HG02938 (cell line): ENCODE results near the gene MYL1.

Source experiments
- ATAC-seq: cut with Tn5 transposase; IDR thresholded peaks from one replicate; pipeline ENCODE4 v1.9.1; 2021; ENCODE audit warnings: mild to moderate bottlenecking, moderate library complexity; ENCODE audit not compliant: unreplicated experiment

MYL1 gene

GRCh38 chr2:210315015-210315788, at the start of gene MYL1:
Gene MYL1, minus strand, starts transcription at chr2:210315174. Its CDS starts 132 bp downstream, at chr2:210315042.
- ATAC-seq, result no peak

DNA sequence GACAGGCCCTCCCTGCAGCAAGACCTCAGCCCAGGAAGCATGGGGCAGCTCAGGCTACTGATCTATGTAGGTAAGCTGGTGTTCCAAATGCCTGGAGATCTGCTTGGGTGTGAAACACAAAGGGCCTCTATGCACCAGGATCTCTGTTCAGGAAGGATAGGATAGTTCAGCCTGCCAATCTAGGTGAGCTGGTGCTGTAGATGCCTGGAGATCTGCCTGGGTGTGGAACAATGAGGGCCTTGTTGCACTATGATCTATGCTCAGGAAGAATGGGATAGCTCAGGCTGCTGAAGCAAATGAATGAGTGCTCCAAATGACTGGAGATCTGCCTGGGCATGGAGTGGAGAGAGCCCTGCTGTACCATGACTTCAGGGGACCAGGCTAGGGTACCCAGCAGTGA, 48.9 kb upstream of the MYL1 start:
- no peak for ATAC-seq

DNA sequence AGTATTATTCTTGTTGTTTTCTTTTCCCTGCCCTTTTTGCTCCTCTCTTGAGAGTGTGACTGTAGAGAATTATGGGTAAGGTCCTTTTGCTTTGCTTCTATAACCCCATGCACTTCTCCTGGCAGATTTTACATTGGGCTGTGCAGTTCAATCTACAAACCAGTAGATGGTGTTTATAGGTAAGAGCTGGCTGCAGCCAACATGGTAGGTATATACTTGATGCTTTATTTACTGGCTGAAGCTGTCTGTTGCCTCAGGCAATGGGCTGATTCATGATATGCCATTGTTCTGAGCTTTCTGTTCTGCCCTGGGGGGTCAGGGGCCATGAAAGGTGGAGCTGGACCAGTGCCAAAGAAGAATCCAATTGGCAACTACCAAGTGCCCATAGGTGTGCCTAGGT, 48.3 kb upstream of the MYL1 start:
- peak; percentile 63 for ATAC-seq

GRCh38 chr2:210360412-210360811, 45.4 kb upstream of the MYL1 start:
- ATAC-seq, result no peak

- no peak for ATAC-seq
These were observed 42.0 kb upstream of the MYL1 start for GRCh38 chr2:210356944-210357343.

- ATAC-seq, result no peak
These were observed 22.2 kb upstream of the MYL1 start for GRCh38 chr2:210337159-210337558.

DNA sequence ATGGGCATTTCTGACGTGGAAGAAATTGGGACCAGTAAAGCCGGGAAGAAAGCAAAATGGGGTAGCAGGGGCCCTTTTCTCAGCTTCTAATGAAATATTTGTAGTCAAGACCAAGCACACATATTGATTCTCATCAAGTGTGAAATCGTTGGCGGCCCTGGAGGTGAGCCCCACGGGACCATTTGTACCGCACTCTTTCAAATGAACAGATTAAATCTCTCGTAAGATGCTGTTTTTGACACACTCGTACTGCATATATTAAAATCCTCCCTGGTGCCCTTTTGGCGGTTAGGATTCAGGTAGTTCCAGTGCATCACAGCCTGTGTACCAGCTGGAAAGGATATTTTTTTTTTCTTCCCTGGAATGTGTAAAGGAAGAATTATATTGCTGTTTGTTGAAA, 9.9 kb upstream of the MYL1 start:
- no peak for ATAC-seq

GRCh38 chr2:210324458-210324857, 9.5 kb upstream of the MYL1 start:
- no peak for ATAC-seq

- ATAC-seq, result no peak
These were observed 8.0 kb upstream of the MYL1 start for GRCh38 chr2:210323003-210323402.

GRCh38 chr2:210318891-210319290, 3.9 kb upstream of the MYL1 start:
- ATAC-seq, result no peak

GRCh38 chr2:210318486-210318885, 3.5 kb upstream of the MYL1 start:
- ATAC-seq, result no peak

- no peak for ATAC-seq
These were observed 4.4 kb downstream of the MYL1 start for GRCh38 chr2:210310550-210310949.

GRCh38 chr2:210309548-210310233, 5.3 kb downstream of the MYL1 start:
- ATAC-seq, result no peak

DNA sequence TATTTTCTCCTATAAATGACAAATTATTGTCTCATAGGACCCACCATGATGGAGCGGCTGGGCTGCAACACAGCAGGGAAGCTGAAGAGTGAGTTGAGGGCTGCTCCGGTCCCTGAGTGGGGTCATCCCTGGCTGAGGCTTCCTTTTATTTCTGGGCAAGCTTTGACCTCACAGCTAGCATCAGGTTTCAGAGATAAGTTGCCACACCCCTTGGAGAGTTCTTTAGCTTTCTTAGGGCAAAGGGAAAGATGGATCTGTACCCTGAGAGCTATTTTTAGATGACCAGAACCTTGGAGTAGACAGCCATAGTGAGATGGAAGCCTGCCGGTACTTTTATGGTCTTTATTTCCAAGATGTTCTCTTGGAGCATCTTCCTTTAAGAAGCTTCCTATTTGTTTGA, 11.5 kb downstream of the MYL1 start:
- no peak for ATAC-seq

DNA sequence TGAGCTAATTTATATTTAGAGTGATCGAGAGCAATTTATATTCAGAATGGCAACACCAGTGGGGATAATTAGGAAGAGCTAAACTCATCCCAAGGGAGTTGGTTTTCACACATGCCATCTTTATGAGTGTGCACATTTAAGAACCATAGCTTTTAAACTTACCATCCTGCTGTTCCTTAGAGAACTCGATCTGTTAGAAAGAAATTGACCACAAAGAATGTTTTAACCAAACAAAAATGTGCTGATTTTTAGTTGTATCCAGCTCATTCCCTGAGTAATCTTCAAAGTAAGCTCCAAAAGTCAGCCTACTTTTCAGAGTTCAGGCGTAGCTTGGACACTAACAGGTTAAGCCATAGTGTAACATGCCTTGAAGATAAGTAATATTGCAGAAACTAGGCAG, 12.6 kb downstream of the MYL1 start:
- no peak for ATAC-seq

DNA sequence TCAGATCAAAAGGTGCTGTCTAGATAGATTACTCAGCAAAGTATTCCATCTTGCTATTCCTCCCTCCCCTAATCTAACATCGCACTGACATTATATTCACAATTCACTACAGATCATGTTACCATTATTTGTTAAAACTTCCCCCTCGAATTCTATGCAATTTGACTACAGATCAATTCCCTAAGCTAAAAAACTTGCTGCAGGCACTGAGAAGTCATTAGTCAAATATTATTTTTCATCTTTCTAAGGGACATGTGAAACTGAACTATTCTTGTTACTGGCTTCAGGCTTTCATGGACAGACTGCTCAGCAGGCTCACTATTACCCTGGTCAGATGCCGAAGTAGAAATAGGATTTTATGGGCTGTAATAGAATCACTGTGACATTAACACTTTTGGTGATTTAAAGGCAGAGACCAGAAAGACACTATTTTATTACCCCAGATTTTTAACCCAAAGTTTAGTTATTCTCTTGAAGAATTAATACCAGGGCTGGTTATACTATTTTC, 15.1 kb downstream of the MYL1 start:
- no peak for ATAC-seq

DNA sequence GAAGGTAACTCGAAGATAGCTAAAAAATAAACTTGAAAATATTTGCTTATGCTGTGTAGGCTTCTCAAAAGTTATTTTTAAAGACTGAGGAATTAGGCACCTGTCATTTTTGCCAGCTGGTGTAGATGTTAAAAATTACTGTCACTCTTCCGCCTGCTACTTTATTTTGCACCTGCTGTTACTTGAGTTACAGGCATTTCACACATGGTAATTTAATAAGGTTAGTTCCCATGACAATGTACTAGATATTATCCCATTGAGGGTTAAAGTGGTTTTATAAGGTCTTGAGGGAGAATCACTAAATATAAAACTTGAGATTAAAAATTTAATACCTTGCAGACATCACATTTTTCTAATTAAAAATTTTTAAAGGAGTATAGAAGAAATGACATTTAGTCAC, 26.6 kb downstream of the MYL1 start:
- no peak for ATAC-seq

- ATAC-seq, result no peak
These were observed 27.7 kb downstream of the MYL1 start for GRCh38 chr2:210287301-210287700.

GRCh38 chr2:210286123-210286680, 28.8 kb downstream of the MYL1 start:
- no peak for ATAC-seq

DNA sequence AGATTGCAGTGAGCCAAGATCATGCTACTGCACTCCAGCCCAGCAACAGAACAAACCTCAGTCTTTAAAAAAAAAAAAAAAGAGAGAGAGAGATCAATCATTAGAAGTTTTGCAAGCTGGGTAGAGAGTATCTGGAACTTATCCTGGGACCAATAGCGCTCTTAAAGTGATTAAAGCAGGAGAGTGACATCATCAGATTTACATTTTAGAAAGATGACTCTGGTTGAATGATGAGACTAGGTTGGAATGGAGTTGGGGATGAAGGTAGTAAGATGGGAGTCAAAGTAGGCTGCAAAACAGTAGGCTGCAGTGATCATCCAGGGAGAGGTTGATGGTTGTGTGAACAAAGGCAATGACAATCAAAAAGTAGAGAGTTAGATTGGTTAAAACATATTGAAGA, 37.8 kb downstream of the MYL1 start:
- no peak for ATAC-seq

GRCh38 chr2:210271300-210271699, 43.7 kb downstream of the MYL1 start:
- ATAC-seq, result no peak

DNA sequence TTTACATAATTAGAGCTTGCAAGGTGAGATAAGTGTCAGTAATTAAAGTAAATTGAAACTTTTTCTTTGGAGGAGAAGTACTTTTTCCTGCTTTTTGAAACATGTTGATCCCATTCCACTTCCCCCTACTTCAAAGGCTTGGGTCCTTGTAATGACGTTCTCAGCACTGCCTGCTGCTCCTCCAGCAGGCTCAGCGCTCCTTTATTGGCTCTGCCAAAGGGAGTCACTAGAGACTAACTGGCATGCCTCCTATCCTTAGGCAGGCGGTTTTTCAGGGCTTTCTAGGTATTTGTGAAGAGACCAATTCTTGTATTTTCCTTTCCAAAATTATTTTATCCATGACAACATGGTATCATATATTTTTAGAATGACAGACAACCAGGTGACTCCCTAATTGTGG, 45.8 kb downstream of the MYL1 start:
- ATAC-seq, result no peak
